Osteocyte (in vitro differentiated cells): ENCODE measurements around the gene SKA1. TPM values are rescaled to one million over a fixed set of nuclear protein-coding genes. Genes with fewer than 3 reads are reported as not detected.

ENCODE experiments used
- DNase-seq: peaks from one replicate; pipeline ENCODE4 v3.0.0; 2021; ENCODE audit warnings: mixed read lengths; ENCODE audit not compliant: unreplicated experiment; ENCODE audit errors: extremely low spot score
- H3K27ac Mint-ChIP-seq: one replicate; pipeline ENCODE4 v1.8.0; 2021; ENCODE audit warnings: mild to moderate bottlenecking, mixed read lengths; ENCODE audit not compliant: unreplicated experiment
- H3K27me3 Mint-ChIP-seq: one replicate; pipeline ENCODE4 v1.8.0; 2021; ENCODE audit warnings: mixed read lengths; ENCODE audit not compliant: unreplicated experiment
- H3K36me3 Mint-ChIP-seq: one replicate; pipeline ENCODE4 v1.8.0; 2021; ENCODE audit warnings: mixed read lengths; ENCODE audit not compliant: unreplicated experiment
- H3K4me1 Mint-ChIP-seq: one replicate; pipeline ENCODE4 v1.8.0; 2021; ENCODE audit warnings: mixed read lengths; ENCODE audit not compliant: unreplicated experiment
- H3K4me3 Mint-ChIP-seq: one replicate; pipeline ENCODE4 v1.8.0; 2021; ENCODE audit warnings: mild to moderate bottlenecking, moderate library complexity, mixed read lengths; ENCODE audit not compliant: unreplicated experiment
- H3K9me3 Mint-ChIP-seq: one replicate; pipeline ENCODE4 v1.8.0; 2021; ENCODE audit warnings: mixed read lengths; ENCODE audit not compliant: unreplicated experiment
- total RNA-seq: library from RNA; stranded (reverse); gene quantifications from 2 replicates; pipeline ENCODE4 v1.2.1, GENCODE V29; 2021
- TF ChIP-seq, protein P1 (sequence below): fragments of 200-600 bp; sonication (generic); IDR thresholded peaks from 2 replicates; pipeline ENCODE4 v1.5.0; 2021; ENCODE audit warnings: antibody characterized with exemption, mild to moderate bottlenecking, moderate library complexity

The SKA1 gene
- total RNA-seq, 1 donor from 2014 or later = 3.5 TPM

DNA sequence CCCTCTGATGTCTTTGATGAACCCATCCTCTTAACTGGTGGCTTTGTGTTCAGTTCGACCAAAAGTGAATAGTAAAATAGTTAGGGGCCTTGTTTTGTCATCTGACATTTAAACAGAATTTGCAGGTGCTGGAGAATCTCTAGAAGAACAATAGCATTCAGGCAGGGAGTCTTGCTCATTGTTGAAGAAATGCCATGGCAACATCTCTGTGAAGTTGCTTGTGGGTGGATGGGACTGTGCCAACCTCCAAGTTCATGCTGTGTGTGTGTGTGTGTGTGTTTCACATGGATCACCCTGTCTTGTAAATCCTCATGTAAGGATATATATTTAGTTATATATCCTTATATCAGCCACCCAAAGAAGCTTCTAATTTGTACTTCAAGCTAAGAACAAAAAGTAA lies 66.7 kb downstream of the SKA1 start:
- TF ChIP-seq, protein P1, sequence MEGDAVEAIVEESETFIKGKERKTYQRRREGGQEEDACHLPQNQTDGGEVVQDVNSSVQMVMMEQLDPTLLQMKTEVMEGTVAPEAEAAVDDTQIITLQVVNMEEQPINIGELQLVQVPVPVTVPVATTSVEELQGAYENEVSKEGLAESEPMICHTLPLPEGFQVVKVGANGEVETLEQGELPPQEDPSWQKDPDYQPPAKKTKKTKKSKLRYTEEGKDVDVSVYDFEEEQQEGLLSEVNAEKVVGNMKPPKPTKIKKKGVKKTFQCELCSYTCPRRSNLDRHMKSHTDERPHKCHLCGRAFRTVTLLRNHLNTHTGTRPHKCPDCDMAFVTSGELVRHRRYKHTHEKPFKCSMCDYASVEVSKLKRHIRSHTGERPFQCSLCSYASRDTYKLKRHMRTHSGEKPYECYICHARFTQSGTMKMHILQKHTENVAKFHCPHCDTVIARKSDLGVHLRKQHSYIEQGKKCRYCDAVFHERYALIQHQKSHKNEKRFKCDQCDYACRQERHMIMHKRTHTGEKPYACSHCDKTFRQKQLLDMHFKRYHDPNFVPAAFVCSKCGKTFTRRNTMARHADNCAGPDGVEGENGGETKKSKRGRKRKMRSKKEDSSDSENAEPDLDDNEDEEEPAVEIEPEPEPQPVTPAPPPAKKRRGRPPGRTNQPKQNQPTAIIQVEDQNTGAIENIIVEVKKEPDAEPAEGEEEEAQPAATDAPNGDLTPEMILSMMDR = no peak
- Mint-ChIP-seq H3K27ac (no peak overlapping the region), H3K36me3 (no peaks in the 10 kb centered on the region), H3K4me1 (no peaks in the 10 kb centered on the region), H3K9me3 (peaks cover 7% of the 10 kb centered on the region), H3K27me3 (peaks cover 6% of the 10 kb centered on the region), H3K4me3 (no peak overlapping the region)
- DNase-seq = no peak

Other genes starting within 250 kb of the SKA1 start
- not detected in 2 replicates for gene MYO5B, start 179.9 kb upstream of the SKA1 start, total RNA-seq
- gene CFAP53, start 108.6 kb upstream of the SKA1 start, total RNA-seq = 0.39 and 0.78 TPM in 2 replicates
- gene MBD1, start 93.5 kb upstream of the SKA1 start, total RNA-seq = 69.9 and 74.2 TPM in 2 replicates
- gene CXXC1, start 87.4 kb upstream of the SKA1 start, total RNA-seq = 70.2 and 82.2 TPM in 2 replicates
- gene MAPK4, start 185.0 kb downstream of the SKA1 start, total RNA-seq = not detected in 2 replicates